ENCODE data around the gene LCE7A. TPM values are rescaled to one million over a fixed set of nuclear protein-coding genes. Genes with fewer than 3 reads are reported as not detected.

Gene LCE7A
- polyA plus RNA-seq, 3 donors = not detected

- 65 to 85% (median 79%) methylated on average over 1 of the region's 1 CpG for WGBS, 3 donors
- H3K27ac ChIP-seq (ENCODE audit: low read depth, low read length) = no peak overlapping the region
These were observed 17.0 kb downstream of the LCE7A start for GRCh38 chr1:152876827-152877226.

- H3K27ac ChIP-seq (ENCODE audit: low read depth, low read length) = no peak within 1 kb of the TSS
- WGBS, 3 donors = 0 to 5% (median 3%) methylated on average over 1 of the region's 1 CpG
These were observed 18.2 kb downstream of the LCE7A start, which contains the start of gene SMCP for GRCh38 chr1:152878042-152878441. TSS of gene SMCP (plus strand) at chr1:152878322. CDS start at chr1:152884423, 6,101 bp downstream.

DNA sequence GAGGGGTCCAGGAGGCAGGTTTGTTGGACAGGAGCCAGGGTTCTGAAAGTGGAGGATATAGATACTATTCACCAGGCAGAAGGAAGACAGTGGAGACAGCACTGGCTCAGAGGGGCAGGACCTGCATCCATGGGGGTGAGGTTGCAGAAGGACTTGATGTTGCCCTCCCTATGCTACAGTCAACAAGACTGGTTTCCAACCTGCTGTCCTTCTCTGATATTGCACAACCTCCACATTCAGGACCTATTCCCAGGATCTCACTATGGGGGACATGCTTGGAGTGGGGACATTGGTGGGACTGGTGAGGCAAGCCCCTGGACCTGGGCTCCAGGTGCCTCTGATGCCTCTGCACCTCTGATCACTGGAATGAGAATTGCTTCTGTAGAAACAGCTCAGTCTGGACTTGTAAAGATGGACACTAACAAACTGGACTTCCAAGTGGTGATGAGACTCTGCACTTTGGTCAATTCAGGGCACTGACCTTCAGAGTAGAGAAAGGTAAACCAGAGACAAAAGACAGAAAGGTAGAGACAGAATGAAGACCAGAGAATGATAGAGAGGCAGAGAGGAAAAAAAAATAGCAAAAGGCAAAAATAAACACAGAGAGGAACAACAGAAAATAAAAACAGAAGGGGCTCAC lies 19.9 kb downstream of the LCE7A start:
- no peak overlapping the region for H3K27ac ChIP-seq (ENCODE audit: low read depth, low read length)

- H3K27ac ChIP-seq (ENCODE audit: low read depth, low read length) = no peak overlapping the region
- 69 to 77% (median 76%) methylated on average over 4 of the region's 4 CpGs for WGBS, 3 donors
These were observed 20.5 kb downstream of the LCE7A start for GRCh38 chr1:152880316-152880715.

DNA sequence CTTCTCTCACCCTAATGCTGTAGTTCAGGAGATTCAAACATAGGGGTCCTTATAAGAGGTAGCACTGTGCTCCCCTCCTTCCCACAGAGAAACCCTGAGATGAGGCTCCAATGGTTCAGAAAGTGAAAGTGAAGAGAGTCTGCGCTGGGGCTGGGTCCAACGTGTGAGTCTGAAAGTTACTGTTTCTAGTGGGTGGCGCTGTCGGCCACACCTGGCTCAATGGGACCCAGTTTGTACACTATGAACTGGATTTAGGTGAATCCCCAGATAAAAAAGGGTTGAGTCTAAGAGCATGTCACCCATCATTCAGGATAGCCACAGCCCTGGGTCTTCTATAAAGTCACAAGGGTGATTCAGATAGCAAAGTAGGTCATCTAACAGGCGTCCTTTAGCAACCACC lies 21.1 kb downstream of the LCE7A start:
- H3K27ac ChIP-seq (ENCODE audit: low read depth, low read length) = no peak overlapping the region
- 71 to 80% (median 77%) methylated on average over 5 of the region's 5 CpGs for WGBS, 3 donors

GRCh38 chr1:152884085-152884484 lies 24.3 kb downstream of the LCE7A start:
- H3K27ac ChIP-seq (ENCODE audit: low read depth, low read length) = no peak overlapping the region

- WGBS, 3 donors = 93 to 100% (median 100%) methylated on average over 1 of the region's 1 CpG
- H3K27ac ChIP-seq (ENCODE audit: low read depth, low read length) = no peak overlapping the region
These were observed 24.7 kb downstream of the LCE7A start for GRCh38 chr1:152884506-152884905.

DNA sequence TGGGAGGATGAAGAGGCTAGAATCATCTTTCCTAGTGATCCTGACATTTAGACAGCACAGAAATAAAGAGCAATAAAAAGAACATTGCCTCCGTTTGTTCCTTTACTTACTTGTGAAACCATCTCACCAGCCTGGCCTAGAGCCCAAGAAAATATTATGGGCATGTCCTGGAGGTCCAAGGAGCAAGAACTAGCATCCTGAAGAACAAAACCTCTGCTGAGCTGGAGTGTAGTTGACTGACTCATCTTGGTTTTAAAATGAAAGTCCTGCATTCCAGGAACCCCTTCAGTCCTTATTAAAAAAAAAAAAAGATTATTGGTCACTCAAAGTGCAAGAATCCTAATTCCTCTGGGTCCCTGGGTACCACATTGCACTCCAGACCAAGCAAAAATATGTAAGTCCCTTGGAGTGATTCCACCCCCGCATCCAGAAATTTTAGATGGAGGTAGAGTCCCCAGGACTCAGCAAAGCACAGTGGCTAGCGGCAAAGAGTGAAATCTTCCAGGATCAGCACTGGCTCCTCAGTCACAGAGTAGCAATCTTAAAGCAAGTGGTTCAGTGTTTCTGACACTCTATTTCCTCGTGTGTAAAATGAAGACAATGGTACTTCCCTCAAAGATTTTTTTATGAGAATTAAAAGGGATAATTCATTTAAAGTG lies 25.3 kb downstream of the LCE7A start:
- H3K27ac ChIP-seq (ENCODE audit: low read depth, low read length) = no peak overlapping the region

DNA sequence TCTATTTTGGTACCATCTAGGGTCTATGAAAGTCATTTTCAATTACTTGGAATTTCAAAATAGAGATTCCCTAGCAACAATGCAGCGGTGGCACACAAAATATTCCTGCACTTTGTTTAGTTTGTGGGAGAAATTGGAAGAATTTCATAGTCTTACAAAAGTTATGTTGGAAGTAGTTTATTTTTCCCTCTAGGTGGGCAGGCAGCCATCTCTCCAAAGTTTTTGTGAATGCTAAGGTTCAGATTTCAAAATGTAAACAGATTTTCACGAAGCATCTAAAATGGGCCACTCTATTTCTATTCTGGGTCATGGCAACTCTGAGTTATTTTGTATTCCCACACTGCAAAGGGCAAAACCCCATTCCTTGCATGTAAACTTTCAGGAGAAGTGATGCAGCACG lies 26.3 kb downstream of the LCE7A start:
- H3K27ac ChIP-seq (ENCODE audit: low read depth, low read length) = no peak overlapping the region

More for the DNA sequence above, 25.3 kb downstream of the LCE7A start:
- 63 to 72% (median 67%) methylated on average over 4 of the region's 4 CpGs for WGBS, 3 donors

DNA sequence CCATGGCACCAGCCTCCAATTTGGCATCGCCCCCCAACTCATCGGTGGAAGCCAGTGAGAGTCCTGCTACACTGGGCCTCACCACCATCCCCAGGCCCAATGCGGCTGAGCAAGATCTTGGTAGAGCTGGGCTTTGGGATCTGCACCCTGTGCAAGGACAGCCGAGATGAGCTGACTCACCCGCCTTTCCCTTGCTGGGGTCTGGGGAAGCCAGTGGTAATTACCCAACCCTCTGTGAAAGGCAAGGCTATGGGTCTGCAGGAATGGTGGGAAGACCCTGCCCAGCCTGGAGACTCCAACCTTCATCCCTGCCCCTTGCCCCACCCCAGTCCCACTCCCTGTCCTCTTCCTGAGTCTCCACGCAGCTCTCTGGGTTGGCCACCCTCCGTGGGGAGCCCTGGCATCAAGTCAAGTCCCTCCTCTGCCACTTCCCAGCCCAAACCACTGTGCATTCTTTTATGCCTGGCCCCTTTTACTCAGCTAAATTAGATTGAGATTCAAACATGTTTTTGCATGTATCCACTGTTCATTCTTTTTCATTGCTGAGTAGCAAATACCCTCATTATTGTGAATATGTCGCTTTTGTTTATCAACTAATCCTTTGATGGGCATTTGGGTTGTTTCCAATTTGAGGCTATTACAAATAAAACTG lies 27.1 kb downstream of the LCE7A start:
- H3K27ac ChIP-seq (ENCODE audit: low read depth, low read length) = no peak overlapping the region

More for the DNA sequence above, 26.3 kb downstream of the LCE7A start:
- 40 to 54% (median 44%) methylated on average over 3 of the region's 3 CpGs for WGBS, 3 donors

DNA sequence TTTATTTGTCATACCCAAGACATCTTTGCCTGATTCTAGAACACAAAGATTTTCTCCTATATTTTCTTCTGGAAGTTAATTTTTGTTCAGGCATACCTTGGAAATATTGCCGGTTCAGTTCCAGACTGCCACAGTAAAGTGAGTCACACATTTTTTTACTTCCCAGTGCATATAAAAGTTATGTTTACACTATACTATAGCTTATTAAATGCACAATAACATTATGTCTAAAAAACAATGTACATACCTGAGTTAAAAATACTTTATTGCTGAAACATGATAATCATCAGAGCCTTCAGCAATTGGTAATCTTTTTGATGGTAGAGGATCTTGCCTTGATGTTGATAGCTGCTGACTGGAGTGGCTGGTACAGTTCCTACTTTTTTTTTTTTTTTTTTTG lies 28.3 kb downstream of the LCE7A start:
- WGBS, 3 donors = 89 to 92% (median 91%) methylated on average over 1 of the region's 1 CpG

More for the DNA sequence above, 27.1 kb downstream of the LCE7A start:
- 66 to 76% (median 72%) methylated on average over 8 of the region's 8 CpGs for WGBS, 3 donors

DNA sequence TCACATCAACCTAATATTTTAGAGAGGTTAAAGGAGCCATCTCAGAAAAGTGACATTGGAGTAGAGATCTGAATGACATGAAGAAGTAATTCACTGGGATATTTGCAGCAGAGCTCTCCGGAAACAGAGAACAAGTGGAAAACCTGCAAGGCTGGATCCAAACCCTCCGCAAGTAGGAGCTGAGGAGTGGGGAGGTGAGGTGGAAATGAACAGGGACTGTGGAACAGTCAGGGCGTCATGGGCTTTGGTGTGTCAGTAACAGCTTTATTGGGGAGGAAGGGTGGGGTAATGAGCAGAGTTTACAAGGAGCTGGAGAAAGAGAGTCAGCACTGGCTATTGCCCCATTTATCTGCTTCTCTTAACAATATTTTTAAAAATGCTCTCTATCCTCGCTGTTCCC lies 39.2 kb downstream of the LCE7A start:
- WGBS, 3 donors = 77 to 82% (median 81%) methylated on average over 4 of the region's 4 CpGs
- no peak overlapping the region for H3K27ac ChIP-seq (ENCODE audit: low read depth, low read length)

More for the DNA sequence above, 28.3 kb downstream of the LCE7A start:
- no peak overlapping the region for H3K27ac ChIP-seq (ENCODE audit: low read depth, low read length)

- 62 to 73% (median 67%) methylated on average over 2 of the region's 2 CpGs for WGBS, 3 donors
These were observed 40.1 kb downstream of the LCE7A start for GRCh38 chr1:152899883-152900282.

DNA sequence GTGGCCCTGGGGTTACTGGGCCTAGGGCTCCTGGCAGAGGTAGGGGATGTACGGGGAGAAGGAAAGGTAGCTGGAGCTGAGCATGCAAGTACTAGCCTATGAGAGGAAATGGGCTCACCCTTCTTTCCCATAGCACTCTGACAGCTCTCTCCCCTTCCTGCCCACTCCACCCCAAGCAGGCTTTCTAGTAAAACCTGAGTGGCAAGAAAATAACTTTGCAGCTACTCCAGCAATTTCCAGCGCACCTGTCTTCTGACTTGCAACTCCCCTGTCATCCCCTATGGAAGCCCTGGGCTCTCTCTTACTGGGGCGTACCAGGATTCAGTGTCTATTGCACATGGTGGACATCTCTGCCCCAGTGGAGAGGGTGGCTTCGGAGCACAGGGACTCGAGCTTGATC lies 41.8 kb downstream of the LCE7A start:
- 66 to 84% (median 83%) methylated on average over 5 of the region's 5 CpGs for WGBS, 3 donors
- no peak overlapping the region for H3K27ac ChIP-seq (ENCODE audit: low read depth, low read length)

More at GRCh38 chr1:152899883-152900282, 40.1 kb downstream of the LCE7A start:
- H3K27ac ChIP-seq (ENCODE audit: low read depth, low read length) = no peak overlapping the region

DNA sequence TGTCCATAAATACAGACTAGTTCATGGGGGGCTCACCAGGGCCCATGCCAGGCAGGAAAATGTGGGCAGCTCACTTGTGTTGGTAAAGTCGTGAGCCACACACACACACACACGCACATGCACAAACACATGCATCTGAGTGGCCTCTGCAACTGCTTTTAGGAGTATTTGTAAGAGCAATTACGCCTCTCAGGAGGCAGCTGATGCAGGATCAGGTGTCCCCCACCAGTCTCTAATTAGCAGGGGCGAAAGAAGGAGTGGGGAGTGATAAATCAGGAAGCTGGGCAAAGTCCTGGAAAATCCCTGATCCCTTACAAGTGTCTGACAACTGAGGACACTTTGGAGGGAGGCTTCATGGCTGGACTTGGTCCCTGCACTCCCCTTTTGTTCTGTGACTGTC lies 42.8 kb downstream of the LCE7A start:
- no peak overlapping the region for H3K27ac ChIP-seq (ENCODE audit: low read depth, low read length)
- 74 to 81% (median 75%) methylated on average over 4 of the region's 4 CpGs for WGBS, 3 donors

GRCh38 chr1:152904688-152905440 lies 45.1 kb downstream of the LCE7A start:
- no peak overlapping the region for H3K27ac ChIP-seq (ENCODE audit: low read depth, low read length)
- WGBS, 3 donors = 80 to 88% (median 80%) methylated on average over 7 of the region's 7 CpGs

GRCh38 chr1:152906023-152906565 lies 46.3 kb downstream of the LCE7A start:
- H3K27ac ChIP-seq (ENCODE audit: low read depth, low read length) = no peak overlapping the region
- WGBS, 3 donors = 32 to 53% (median 49%) methylated on average over 5 of the region's 5 CpGs

- no peak within 1 kb of the TSS for H3K27ac ChIP-seq (ENCODE audit: low read depth, low read length)
- 75 to 86% (median 81%) methylated on average over 4 of the region's 4 CpGs for WGBS, 3 donors
These were observed 48.1 kb downstream of the LCE7A start, which contains the start of gene IVL for GRCh38 chr1:152907686-152908601. TSS of gene IVL (plus strand) at chr1:152908546. CDS start at chr1:152909798, 1,252 bp downstream.

All from adipose tissue (tissue), 3 donors.